Stimulated activated CD8-positive, alpha-beta memory T cell treated with anti-CD3 and anti-CD28 coated beads, Interleukin-15, amount 100 ng/mL, for 1 hour (primary cell): ENCODE data around the gene DDX39A.

Source experiments
- DNase-seq: peaks from one replicate; pipeline ENCODE4 v3.0.0-alpha.2; 2020; ENCODE audit warnings: low read depth

Gene DDX39A

GRCh38 chr19:14434543-14435319, 15.6 kb upstream of the DDX39A start:
- no peak for DNase-seq

DNA sequence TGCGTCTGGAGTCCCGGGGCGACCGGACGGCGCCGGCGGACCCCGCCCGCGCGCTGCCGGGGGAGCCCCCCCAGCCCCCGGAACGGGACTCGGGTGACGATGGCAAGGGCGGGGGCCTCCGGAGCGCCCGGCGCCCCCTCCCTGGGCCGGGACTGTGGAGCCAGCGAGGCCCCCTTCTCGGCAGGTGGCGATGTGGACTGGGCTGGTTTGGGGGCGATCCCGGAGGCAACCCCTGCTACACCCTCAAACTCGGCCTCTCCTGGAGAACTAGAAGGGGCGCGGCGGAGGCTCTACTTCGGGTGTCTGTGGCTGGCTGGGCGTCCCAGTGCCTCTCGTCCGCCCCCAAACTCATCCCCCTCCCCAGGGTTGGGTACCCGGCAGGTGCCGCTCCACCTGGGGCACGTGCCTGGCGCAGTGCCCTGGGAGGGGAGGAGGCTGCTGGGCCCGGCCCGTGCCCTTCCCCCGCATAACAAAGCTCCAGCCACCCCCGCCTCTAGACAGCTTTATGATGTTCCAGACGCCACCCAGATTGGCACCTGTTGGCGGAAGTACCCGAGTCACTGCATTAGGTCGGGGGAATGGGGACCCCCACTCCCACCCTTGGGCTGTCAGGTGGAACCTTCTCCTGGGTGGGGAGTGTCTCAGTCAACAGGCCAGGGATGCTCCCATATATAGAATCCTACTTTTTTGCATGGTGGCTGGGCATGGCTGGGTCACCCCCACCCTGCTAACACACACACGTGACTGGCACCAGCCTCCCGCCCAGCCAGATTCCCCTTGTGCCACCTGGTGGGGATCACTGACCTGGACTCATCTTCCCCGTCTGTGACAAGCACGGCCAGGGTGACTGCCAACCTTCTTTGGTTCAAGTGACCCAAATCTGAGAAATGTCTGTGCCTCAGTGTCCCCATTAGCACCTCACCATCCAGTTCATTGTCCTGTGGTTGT, 14.7 kb upstream of the DDX39A start:
- no peak for DNase-seq

DNA sequence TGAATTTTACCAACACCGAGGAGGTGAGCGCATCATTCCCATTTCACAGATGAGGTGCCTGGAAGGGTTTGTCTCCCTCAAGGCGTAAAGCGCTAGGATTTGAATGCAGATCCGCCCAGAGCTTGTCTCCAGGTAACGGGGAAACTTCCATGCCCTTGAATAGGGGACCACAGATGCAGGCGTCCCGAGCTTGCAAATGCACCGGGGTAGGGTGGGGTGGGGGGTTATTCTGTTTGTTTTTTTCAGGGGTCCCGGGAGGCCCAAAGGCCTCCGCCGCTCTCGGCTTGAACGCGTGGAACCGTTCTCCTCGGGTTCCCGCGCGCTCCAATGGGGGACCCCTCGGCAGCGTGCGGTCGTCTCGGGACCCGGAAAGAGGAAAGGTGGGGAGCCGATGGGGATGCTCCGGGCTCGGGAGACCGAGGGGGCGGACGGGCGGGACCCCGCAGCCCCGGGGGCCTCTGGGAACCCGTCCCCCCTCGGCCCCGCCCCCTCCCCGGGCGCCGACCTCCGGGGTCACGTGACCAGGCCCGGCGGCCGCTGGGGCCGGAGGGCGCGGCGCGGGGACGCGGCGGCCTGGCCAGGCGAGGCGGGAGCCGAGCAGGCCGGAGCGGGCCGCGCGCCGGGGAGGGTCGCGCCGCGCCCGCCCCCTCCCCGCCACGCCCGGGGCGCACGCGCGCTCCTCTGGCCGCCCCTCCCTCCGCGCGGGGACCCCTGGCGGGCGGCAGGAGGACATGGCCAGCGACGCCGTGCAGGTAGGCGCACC, 13.8 kb upstream of the DDX39A start, which contains the start of gene PKN1:
Gene PKN1 (plus strand): TSS at position 516 of the 763 bp plus-strand sequence. CDS start 216 bp downstream, at position 732.
- DNase-seq: no peak

- no peak for DNase-seq
Measured at GRCh38 chr19:14430712-14431111, 11.6 kb upstream of the DDX39A start.

GRCh38 chr19:14428882-14429416, 9.8 kb upstream of the DDX39A start:
- DNase-seq: no peak

DNA sequence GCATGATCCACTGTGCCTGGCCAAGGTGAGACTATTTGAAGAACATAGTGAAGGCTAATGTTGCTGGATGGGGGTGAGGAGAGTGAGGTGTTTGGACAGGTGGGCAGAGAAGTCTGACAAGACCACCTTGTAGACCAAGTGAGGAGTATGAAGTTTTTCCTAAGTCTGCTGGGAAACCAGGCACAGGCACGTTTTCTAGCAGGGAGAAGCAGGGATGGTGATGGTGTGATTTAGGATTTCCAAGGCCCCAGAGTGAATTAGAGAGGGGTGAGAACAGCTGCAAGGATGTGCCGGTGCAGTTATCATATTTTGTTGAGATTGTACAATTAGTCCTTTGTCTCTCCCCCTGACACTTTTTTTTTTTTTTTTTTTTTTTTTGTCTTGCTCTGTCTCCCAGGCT, 8.3 kb upstream of the DDX39A start:
- DNase-seq: no peak

DNA sequence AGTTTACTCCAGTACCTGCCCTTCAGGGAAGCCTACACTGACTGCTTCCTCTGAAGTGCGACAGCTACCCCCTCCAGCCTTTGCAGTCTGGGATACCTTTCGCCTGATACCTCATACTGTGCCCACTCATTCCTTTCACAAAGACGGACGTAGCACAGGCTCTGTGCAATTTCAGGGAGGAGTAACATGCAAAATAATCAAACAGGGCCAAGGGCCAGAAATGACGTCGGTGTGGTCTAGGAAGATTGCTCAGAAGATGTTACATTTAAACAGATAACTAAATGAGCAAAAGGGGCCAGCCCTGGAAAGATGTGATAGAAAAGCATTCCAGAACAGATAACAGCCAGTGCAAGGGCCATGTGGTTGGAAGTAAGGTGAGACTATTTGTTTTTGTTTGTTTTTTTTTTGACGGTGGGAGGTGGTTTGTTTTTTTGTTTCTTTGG, 6.6 kb upstream of the DDX39A start:
- no peak for DNase-seq

DNA sequence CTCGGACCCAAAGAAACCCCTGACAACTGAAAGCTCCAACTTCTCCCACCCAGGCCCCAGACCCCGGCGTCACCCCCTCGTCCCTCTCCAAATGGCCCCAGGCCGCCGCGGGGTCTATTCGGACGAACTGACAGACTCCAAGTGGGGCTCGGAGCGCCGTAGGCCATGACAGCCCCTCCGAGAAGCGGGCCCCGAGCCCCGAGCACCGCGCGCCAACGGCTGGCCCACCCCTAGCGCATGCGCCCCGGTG, 360 bp downstream of the DDX39A start:
- no peak for DNase-seq

DNA sequence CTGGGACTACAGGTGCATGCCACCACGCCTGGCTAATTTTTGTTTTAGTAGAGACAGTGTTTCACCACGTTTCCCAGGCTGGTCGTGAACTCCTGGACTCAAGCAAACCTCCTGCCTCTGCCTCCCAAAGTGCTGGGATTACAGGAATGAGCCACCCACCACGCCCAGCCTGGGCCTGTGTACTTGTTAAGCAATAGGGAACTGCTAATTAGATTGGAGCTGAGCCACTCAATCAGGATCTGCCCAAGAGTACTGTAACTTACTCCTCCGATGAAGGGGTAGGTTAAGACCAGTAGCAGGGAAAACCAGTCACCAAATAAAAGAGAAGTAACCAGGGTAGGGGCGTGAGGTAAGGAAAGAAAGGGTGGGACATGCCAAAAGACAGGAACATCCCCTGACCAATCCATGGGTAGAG, 2.3 kb downstream of the DDX39A start:
- no peak for DNase-seq

GRCh38 chr19:14414926-14415690, 4.0 kb downstream of the DDX39A start:
- DNase-seq: no peak

DNA sequence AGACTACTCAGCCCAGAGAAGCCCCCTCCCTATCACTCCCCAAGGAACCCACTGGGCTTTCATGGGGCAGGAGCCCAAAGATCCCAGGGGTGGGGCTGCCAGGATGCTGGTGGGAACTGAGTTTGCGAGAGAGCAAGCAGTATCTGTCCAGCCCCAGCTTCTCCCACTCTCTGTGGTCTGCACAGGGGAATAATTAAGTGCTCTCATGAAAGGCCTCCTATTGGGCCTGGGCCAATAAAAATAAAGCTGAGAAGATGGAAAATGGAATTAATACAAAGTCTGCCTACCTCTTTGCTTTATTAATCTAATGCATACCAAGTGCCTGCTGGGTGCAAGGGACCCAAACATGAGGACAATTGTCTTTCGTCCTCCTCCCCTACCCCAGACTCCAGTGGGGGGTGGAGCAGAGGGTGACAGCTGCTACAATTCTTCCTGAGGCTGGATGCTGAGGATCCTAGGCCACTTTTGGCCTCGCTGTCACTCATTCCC, 5.4 kb downstream of the DDX39A start:
- no peak for DNase-seq

GRCh38 chr19:14412996-14413692, 6.0 kb downstream of the DDX39A start:
- no peak for DNase-seq

GRCh38 chr19:14412324-14412995, 6.7 kb downstream of the DDX39A start:
- DNase-seq: no peak

DNA sequence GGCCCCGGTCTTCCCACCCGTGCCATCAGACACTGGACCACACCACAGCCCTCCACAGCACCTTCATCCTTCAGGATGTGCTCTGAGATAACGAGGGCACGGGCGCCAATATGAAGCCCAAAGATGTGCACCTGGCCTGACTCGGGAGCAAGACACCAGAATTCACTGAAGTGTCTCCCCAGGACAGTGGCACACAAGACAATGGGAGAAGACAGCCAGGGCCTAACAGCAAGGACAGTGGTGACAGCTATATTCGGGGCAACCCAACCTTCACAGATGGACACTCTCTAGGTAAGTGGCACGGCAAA, 7.2 kb downstream of the DDX39A start:
- no peak for DNase-seq

- DNase-seq: no peak
Measured at GRCh38 chr19:14411161-14411937, 7.8 kb downstream of the DDX39A start.

DNA sequence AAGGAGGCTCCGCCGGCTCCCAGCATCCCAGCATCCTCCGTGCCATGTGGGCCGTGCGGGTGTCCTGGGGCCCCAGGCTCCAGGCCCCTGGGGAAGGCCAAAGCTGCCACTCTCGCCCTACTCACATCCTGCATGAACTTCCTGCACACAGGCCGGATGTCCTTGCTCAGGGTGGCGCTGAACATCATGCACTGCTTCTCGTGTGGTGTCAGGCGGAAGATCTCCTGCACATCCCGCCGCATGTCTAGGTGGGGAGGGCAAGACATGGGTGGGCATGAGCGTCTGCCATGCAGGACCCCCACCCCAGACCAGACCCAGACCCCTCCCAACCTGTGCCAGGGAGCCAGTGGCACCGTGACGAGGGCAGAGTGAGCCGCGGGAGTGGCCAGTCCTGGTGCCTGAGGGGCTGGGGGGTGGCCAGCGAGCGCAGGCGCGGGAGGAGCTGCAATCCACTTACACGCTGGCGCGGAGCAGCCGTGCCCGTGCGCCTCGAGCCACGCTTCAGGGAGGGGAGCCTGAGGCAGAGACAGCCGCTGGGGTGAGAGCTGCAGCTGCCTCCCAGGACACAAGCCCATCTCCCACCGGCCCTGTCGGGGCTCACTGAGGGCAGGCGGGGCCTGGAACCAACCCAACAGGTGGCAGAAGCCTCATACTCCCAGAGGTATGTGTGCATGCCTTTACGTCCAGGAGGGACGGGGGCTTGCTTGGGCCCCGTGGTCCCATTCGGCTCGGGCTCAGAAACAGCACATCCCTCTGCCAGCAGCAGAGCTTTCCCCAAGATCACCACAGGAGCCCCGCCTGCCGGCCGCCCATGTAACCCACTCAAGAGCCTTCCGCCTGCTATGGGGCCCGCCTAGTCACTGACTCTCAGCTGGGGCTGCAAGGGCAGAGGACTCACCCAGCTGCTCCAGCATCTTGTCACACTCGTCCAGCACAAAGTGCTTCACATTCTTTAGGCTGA, 8.8 kb downstream of the DDX39A start:
- no peak for DNase-seq

GRCh38 chr19:14409146-14410023, 9.8 kb downstream of the DDX39A start:
- no peak for DNase-seq
